ENCODE measurements around the gene RTL3. TPM values are rescaled to one million over a fixed set of nuclear protein-coding genes. Genes with fewer than 3 reads are reported as not detected.

Gene RTL3
- total and polyA plus RNA-seq, 2 donors (not counting 1 experiment from before 2014, with no cell fraction given), result not detected

DNA sequence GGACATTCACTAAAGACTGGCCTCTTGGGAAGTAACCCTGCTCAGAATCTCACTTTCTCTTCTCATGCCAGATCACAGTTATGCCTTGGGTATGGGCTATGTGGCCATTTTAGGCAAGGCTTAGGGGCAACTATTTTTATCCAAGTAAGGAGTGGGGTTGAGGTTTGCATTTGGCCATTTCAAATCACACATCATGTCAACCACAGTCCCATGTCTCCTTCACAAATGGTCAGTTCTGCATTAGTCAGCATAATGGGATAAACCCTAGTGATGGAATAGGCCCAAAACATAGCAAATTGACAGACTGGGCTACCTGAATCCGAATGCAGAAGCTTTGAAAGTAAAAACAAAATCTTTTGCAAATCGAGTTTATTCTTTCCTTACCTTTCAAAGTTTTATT lies 827 bp upstream of the RTL3 start:
- H3K36me3 ChIP-seq (replicated peaks in 1 of 2; ENCODE audit: control extremely low read depth in 1 of 2, control insufficient read depth in 1 of 2, extremely low read depth in 1 of 2, insufficient read depth in 2 of 2, low read length in 1 of 2), result no peaks in the 10 kb centered on the region
- H2AFZ ChIP-seq (ENCODE audit: insufficient read depth, low read depth, low read length, poor library complexity, severe bottlenecking), result no peak overlapping the region
- no peak overlapping the region for H3K4me3 Mint-ChIP-seq
- no peak overlapping the region for H3K27ac ChIP-seq (ENCODE audit: low read length in 2 of 2)
- peaks cover 0 to 2% of the 10 kb centered on the region in 2 donors for H3K4me1 ChIP-seq (ENCODE audit: control insufficient read depth in 2 of 2, insufficient read depth in 2 of 2, low read length in 2 of 2)
- no peak overlapping the region for H3K4me2 ChIP-seq (replicated peaks; ENCODE audit: low read depth, low read length, poor library complexity, severe bottlenecking)
- H3K9ac ChIP-seq (ENCODE audit: low read length), result no peak overlapping the region
- H3K27me3 ChIP-seq (replicated peaks in 1 of 4; ENCODE audit: control extremely low read depth in 1 of 4, control insufficient read depth in 3 of 4, insufficient read depth in 4 of 4, low read length in 3 of 4), result no peaks in the 10 kb centered on the region
- peaks cover 5% of the 10 kb centered on the region for H3K4me1 Mint-ChIP-seq
- H4K20me1 ChIP-seq (ENCODE audit: control insufficient read depth, insufficient read depth, low read length, poor library complexity, severe bottlenecking), result no peaks in the 10 kb centered on the region
- DNase-seq, result no peak
- H3K79me2 ChIP-seq (ENCODE audit: control insufficient read depth, insufficient read depth, low read length), result no peaks in the 10 kb centered on the region
- H3K9me3 Mint-ChIP-seq (ENCODE audit: insufficient read depth), result no peaks in the 10 kb centered on the region
- H3K4me3 ChIP-seq (ENCODE audit: control extremely low read depth in 1 of 5, extremely low read depth in 1 of 5, insufficient read depth in 1 of 5, low read depth in 2 of 5, low read length in 4 of 5), result no peak overlapping the region
- H3K9me3 ChIP-seq (ENCODE audit: control extremely low read depth in 1 of 3, control insufficient read depth in 2 of 3, insufficient read depth in 1 of 3, low read length in 2 of 3), result no peaks in the 10 kb centered on the region
- no peak for TF ChIP-seq CTCF (IDR thresholded peaks at IDR 0.05)
- ATAC-seq (ENCODE audit: low read depth), result no peak
- intact Hi-C loops (cut with micrococcal nuclease), result no loop called here
- WGBS (ENCODE audit: insufficient coverage), result no CpG with 5 or more reads among the region's 2 CpGs
- CTCF ChIA-PET, result no interaction called here
- no peaks in the 10 kb centered on the region for H3K27me3 Mint-ChIP-seq
- POLR2A ChIA-PET, result no interaction called here
- H3K27ac Mint-ChIP-seq, result no peak overlapping the region

DNA sequence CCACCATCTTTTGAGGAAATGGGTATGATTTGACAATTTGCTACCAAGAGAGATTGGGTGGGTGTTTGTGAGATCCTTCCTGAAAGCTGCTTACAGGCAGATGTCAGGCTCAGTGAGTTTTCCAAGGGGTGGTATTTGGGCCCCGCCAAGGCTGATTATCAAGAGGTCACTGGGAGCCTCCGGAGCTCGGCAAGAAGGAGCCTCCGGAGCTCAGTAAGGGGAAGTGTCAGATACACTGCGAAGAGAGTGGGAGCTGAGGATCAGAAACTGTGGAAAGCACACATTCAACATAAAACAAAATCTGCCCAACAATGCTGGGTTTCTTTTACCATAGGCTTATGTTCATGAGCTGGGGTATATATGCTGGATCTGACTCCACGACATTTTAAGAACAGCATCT lies 714 bp downstream of the RTL3 start:
- ATAC-seq (ENCODE audit: low read depth) (no peak), DNase-seq (no peak)
- TF ChIP-seq EZH2 (IDR thresholded peaks at IDR 0.05; ENCODE audit: borderline replicate concordance, insufficient read depth, low read depth, low read length, poor library complexity, severe bottlenecking) (no peak), CTCF (IDR thresholded peaks at IDR 0.05) (no peak)
- H4K20me1 ChIP-seq (ENCODE audit: control insufficient read depth, insufficient read depth, low read length, poor library complexity, severe bottlenecking), result no peaks in the 10 kb centered on the region
- no peak overlapping the region for H2AFZ ChIP-seq (ENCODE audit: insufficient read depth, low read depth, low read length, poor library complexity, severe bottlenecking)
- no peaks in the 10 kb centered on the region for H3K79me2 ChIP-seq (ENCODE audit: control insufficient read depth, insufficient read depth, low read length)
- no peaks in the 10 kb centered on the region for H3K36me3 ChIP-seq (replicated peaks in 1 of 2; ENCODE audit: control extremely low read depth in 1 of 2, control insufficient read depth in 1 of 2, extremely low read depth in 1 of 2, insufficient read depth in 2 of 2, low read length in 1 of 2)
- CTCF ChIA-PET, result interaction anchor here (1.1 kb wide), 1 partner anchor 24 kb away, joined by 3 read pairs; no protein-coding TSS in a partner anchor
- Mint-ChIP-seq H3K4me3 (no peak overlapping the region), H3K27me3 (no peaks in the 10 kb centered on the region), H3K4me1 (peaks cover 5% of the 10 kb centered on the region), H3K9me3 (ENCODE audit: insufficient read depth) (no peaks in the 10 kb centered on the region), H3K27ac (no peak overlapping the region)
- no peak overlapping the region for H3K4me3 ChIP-seq (ENCODE audit: control extremely low read depth in 1 of 5, extremely low read depth in 1 of 5, insufficient read depth in 1 of 5, low read depth in 2 of 5, low read length in 4 of 5)
- H3K4me2 ChIP-seq (replicated peaks; ENCODE audit: low read depth, low read length, poor library complexity, severe bottlenecking), result no peak overlapping the region
- H3K27ac ChIP-seq (ENCODE audit: low read length in 2 of 2), result no peak overlapping the region
- 0% methylated on average over 1 of the region's 6 CpGs for WGBS (ENCODE audit: insufficient coverage)
- H3K9ac ChIP-seq (ENCODE audit: low read length), result no peak overlapping the region
- intact Hi-C loops (cut with micrococcal nuclease), result no loop called here
- POLR2A ChIA-PET, result no interaction called here
- H3K27me3 ChIP-seq (replicated peaks in 1 of 4; ENCODE audit: control extremely low read depth in 1 of 4, control insufficient read depth in 3 of 4, insufficient read depth in 4 of 4, low read length in 3 of 4), result no peaks in the 10 kb centered on the region
- H3K4me1 ChIP-seq (ENCODE audit: control insufficient read depth in 2 of 2, insufficient read depth in 2 of 2, low read length in 2 of 2), result peaks cover 0 to 2% of the 10 kb centered on the region in 2 donors
- H3K9me3 ChIP-seq (ENCODE audit: control extremely low read depth in 1 of 3, control insufficient read depth in 2 of 3, insufficient read depth in 1 of 3, low read length in 2 of 3), result no peaks in the 10 kb centered on the region
